K562 (cell line): ENCODE data around the gene CBX8. TPM values are rescaled to one million over a fixed set of nuclear protein-coding genes. Genes with fewer than 3 reads are reported as not detected.

ENCODE experiments used
- C11orf30 ChIP-seq: fragments of 450-650 bp; IDR thresholded peaks from 2 replicates; pipeline ENCODE4 v1.6.1; 2016; ENCODE audit warnings: low read depth, mild to moderate bottlenecking
- HDGF ChIP-seq: fragments of 450-650 bp; IDR thresholded peaks from 2 replicates; pipeline ENCODE4 v1.6.1; 2016
- IFI16 ChIP-seq: fragments of 250-450 bp; sonication (Bioruptor Pico); IDR thresholded peaks from 2 replicates; pipeline ENCODE4 v2.1.2; 2022; ENCODE audit warnings: mild to moderate bottlenecking, inconsistent platforms
- KAT8 ChIP-seq: fragments of 450-650 bp; IDR thresholded peaks from 2 replicates; pipeline ENCODE4 v1.6.1; 2016; ENCODE audit warnings: low read depth, mild to moderate bottlenecking
- NCOA6 ChIP-seq: fragments of 450-650 bp; IDR thresholded peaks from 2 replicates; pipeline ENCODE4 v1.6.1; 2017; ENCODE audit warnings: mild to moderate bottlenecking
- NR3C1 ChIP-seq: sonication (generic); formaldehyde crosslinking; IDR thresholded peaks from 2 replicates; pipeline ENCODE4 v1.8.1; 2022; ENCODE audit warnings: missing genetic modification reagents
- RFX1 ChIP-seq: fragments of 450-650 bp; IDR thresholded peaks from 2 replicates; pipeline ENCODE4 v1.6.1; 2016; ENCODE audit warnings: mild to moderate bottlenecking, moderate library complexity
- SNRNP70 ChIP-seq: fragments of 200-400 bp; formaldehyde crosslinking; optimal IDR thresholded peaks from 2 replicates; pipeline ENCODE3; 2017; ENCODE audit warnings: low read depth, low read length
- VEZF1 ChIP-seq: fragments of 200-800 bp; sonication (Bioruptor generic); IDR thresholded peaks from 2 replicates; pipeline ENCODE4 v1.6.1; 2017; ENCODE audit warnings: missing genetic modification characterization, missing compliant biosample characterization
- ZNF398 ChIP-seq: fragments of 250-450 bp; sonication (Bioruptor Pico); IDR thresholded peaks from 2 replicates; pipeline ENCODE4 v1.8.0; 2021; ENCODE audit warnings: moderate library complexity, mild to moderate bottlenecking, inconsistent platforms
- ZNF445 ChIP-seq: fragments of 250-450 bp; sonication (Bioruptor Pico); IDR thresholded peaks from 2 replicates; pipeline ENCODE4 v1.4.0; 2020; ENCODE audit warnings: low read depth, mild to moderate bottlenecking, moderate library complexity
- polyA plus RNA-seq, 8 experiments: library from polyadenylated mRNA; depleted of rRNA in 4 of 8; stranded (reverse) in 5 of 8; unstranded in 3 of 8; fragments of >200 nt; fragmentation: Nextera tagmentation in 2 of 8; fragmentation: Illumina TruSeq in 1 of 8; extraction: Ambion mirVana in 2 of 8; extraction: Trizol in 1 of 8; gene quantifications; 2 replicates each; pipeline versions ENCODE4 v1.2.1 to v1.2.3, GENCODE V29; 2011 to 2014; ENCODE audit warnings: inconsistent platforms in 1 of 8, missing spikeins in 1 of 8
- total RNA-seq, 7 experiments: library from RNA; depleted of rRNA in 6 of 7; stranded (reverse); fragments of >200 nt in 6 of 7; fragmentation: Illumina TruSeq in 2 of 7; extraction: Trizol in 2 of 7; gene quantifications; 2 replicates each; pipeline versions ENCODE4 v1.2.1 to v1.2.3, GENCODE V29; 2011 to 2021; ENCODE audit warnings: low replicate concordance in 1 of 7
- TF ChIP-seq, protein P1 (sequence below): sonication (generic); formaldehyde crosslinking; IDR thresholded peaks from 2 replicates; pipeline ENCODE4 v1.8.0; 2022; ENCODE audit warnings: mild to moderate bottlenecking, missing genetic modification reagents
- TF ChIP-seq, protein P2 (sequence below): fragments of 250-450 bp; sonication (Bioruptor Pico); IDR thresholded peaks from 2 replicates; pipeline ENCODE4 v1.9.0; 2021; ENCODE audit warnings: mild to moderate bottlenecking, inconsistent platforms
- TF ChIP-seq, protein P3 (sequence below): fragments of 450-650 bp; IDR thresholded peaks from 2 replicates; pipeline ENCODE4 v1.6.1; 2016; ENCODE audit warnings: low read depth

CBX8 gene
- total and polyA plus RNA-seq, 9 of the 15 experiments (the other 6 are each of a cell fraction or from before 2014, with no cell fraction given): 0.08 to 11.9 (median 2.6) TPM

GRCh38 chr17:79818026-79818758 is 21.3 kb upstream of the CBX8 start (continued):
- TF ChIP-seq RFX1: no peak
- TF ChIP-seq C11orf30: no peak
- TF ChIP-seq HDGF: no peak
- no peak for TF ChIP-seq ZNF398
- TF ChIP-seq, protein P1, sequence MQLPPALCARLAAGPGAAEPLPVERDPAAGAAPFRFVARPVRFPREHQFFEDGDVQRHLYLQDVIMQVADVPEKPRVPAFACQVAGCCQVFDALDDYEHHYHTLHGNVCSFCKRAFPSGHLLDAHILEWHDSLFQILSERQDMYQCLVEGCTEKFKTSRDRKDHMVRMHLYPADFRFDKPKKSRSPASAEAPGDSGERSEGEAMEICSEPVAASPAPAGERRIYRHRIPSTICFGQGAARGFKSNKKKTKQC (CRISPR knock-in tag): no peak
- no peak for TF ChIP-seq KAT8
- TF ChIP-seq NCOA6: no peak
- TF ChIP-seq, protein P2, sequence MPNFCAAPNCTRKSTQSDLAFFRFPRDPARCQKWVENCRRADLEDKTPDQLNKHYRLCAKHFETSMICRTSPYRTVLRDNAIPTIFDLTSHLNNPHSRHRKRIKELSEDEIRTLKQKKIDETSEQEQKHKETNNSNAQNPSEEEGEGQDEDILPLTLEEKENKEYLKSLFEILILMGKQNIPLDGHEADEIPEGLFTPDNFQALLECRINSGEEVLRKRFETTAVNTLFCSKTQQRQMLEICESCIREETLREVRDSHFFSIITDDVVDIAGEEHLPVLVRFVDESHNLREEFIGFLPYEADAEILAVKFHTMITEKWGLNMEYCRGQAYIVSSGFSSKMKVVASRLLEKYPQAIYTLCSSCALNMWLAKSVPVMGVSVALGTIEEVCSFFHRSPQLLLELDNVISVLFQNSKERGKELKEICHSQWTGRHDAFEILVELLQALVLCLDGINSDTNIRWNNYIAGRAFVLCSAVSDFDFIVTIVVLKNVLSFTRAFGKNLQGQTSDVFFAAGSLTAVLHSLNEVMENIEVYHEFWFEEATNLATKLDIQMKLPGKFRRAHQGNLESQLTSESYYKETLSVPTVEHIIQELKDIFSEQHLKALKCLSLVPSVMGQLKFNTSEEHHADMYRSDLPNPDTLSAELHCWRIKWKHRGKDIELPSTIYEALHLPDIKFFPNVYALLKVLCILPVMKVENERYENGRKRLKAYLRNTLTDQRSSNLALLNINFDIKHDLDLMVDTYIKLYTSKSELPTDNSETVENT: no peak
- no peak for TF ChIP-seq NR3C1
- TF ChIP-seq IFI16: no peak
- TF ChIP-seq ZNF445 (CRISPR knock-in tag): no peak
- TF ChIP-seq, protein P3, sequence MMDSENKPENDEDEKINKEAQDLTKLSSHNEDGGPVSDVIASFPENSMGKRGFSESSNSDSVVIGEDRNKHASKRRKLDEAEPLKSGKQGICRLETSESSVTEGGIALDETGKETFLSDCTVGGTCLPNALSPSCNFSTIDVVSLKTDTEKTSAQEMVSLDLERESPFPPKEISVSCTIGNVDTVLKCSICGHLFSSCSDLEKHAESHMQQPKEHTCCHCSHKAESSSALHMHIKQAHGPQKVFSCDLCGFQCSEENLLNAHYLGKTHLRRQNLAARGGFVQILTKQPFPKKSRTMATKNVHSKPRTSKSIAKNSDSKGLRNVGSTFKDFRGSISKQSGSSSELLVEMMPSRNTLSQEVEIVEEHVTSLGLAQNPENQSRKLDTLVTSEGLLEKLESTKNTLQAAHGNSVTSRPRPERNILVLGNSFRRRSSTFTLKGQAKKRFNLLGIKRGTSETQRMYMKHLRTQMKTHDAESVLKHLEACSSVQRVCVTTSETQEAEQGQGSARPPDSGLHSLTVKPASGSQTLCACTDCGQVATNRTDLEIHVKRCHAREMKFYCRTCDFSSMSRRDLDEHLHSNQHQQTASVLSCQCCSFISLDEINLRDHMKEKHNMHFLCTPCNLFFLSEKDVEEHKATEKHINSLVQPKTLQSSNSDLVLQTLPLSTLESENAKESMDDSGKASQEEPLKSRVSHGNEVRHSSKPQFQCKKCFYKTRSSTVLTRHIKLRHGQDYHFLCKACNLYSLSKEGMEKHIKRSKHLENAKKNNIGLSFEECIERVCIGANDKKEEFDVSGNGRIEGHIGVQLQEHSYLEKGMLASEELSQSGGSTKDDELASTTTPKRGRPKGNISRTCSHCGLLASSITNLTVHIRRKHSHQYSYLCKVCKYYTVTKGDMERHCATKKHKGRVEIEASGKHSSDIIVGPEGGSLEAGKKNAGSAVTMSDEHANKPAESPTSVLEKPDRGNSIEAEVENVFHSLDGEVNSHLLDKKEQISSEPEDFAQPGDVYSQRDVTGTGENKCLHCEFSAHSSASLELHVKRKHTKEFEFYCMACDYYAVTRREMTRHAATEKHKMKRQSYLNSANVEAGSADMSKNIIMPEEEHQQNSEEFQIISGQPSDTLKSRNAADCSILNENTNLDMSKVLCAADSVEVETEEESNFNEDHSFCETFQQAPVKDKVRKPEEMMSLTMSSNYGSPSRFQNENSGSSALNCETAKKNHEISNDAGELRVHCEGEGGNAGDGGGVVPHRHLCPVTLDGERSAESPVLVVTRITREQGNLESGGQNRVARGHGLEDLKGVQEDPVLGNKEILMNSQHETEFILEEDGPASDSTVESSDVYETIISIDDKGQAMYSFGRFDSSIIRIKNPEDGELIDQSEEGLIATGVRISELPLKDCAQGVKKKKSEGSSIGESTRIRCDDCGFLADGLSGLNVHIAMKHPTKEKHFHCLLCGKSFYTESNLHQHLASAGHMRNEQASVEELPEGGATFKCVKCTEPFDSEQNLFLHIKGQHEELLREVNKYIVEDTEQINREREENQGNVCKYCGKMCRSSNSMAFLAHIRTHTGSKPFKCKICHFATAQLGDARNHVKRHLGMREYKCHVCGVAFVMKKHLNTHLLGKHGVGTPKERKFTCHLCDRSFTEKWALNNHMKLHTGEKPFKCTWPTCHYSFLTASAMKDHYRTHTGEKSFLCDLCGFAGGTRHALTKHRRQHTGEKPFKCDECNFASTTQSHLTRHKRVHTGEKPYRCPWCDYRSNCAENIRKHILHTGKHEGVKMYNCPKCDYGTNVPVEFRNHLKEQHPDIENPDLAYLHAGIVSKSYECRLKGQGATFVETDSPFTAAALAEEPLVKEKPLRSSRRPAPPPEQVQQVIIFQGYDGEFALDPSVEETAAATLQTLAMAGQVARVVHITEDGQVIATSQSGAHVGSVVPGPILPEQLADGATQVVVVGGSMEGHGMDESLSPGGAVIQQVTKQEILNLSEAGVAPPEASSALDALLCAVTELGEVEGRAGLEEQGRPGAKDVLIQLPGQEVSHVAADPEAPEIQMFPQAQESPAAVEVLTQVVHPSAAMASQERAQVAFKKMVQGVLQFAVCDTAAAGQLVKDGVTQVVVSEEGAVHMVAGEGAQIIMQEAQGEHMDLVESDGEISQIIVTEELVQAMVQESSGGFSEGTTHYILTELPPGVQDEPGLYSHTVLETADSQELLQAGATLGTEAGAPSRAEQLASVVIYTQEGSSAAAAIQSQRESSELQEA: peak; percentile 59
- no peak for TF ChIP-seq VEZF1 (CRISPR knock-in tag)
- no peak for TF ChIP-seq SNRNP70
